Stimulated activated CD8-positive, alpha-beta memory T cell treated with anti-CD3 and anti-CD28 coated beads, Interleukin-12 subunit alpha, Interleukin-12 subunit beta, amount 100 ng/mL, for 1 hour (primary cell): Measurements from ENCODE around the gene PPA1.
"Not testable (repeated sequence)": the region's sequence is repeated elsewhere in the genome, so short reads cannot be mapped to it uniquely, and the experiment has no call there.

ENCODE experiments used
- DNase-seq: peaks from one replicate; pipeline ENCODE4 v3.0.0-alpha.2; 2020; ENCODE audit warnings: low read depth

Gene PPA1

DNA sequence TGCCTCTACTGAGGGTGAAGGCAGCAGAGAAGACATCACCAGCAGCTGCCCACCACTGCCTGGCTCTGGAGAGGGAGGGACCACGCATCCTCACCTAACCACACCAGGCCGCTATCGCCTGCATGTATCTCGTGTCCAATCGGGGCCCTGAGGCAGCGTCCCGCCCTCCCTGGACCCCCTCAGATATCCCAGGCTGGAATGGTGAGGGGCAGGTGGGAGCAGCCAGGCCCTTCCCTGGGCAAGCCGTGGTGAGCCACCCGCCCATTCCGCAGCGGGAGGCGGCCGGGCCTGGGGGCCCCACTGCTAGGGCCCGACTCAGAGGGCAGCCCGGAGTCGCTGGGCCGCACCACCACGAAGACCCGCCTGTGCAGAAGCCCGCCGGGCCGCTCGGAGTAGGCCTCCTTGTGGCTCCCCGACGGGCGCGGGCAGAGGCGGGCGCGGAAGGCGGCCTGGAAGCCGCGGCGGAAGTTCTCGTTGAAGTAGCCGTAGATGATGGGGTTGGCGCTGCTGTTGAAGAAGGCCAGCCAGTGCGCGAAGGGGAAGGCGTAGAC is 21.6 kb upstream of the PPA1 start:
- no peak for DNase-seq

DNA sequence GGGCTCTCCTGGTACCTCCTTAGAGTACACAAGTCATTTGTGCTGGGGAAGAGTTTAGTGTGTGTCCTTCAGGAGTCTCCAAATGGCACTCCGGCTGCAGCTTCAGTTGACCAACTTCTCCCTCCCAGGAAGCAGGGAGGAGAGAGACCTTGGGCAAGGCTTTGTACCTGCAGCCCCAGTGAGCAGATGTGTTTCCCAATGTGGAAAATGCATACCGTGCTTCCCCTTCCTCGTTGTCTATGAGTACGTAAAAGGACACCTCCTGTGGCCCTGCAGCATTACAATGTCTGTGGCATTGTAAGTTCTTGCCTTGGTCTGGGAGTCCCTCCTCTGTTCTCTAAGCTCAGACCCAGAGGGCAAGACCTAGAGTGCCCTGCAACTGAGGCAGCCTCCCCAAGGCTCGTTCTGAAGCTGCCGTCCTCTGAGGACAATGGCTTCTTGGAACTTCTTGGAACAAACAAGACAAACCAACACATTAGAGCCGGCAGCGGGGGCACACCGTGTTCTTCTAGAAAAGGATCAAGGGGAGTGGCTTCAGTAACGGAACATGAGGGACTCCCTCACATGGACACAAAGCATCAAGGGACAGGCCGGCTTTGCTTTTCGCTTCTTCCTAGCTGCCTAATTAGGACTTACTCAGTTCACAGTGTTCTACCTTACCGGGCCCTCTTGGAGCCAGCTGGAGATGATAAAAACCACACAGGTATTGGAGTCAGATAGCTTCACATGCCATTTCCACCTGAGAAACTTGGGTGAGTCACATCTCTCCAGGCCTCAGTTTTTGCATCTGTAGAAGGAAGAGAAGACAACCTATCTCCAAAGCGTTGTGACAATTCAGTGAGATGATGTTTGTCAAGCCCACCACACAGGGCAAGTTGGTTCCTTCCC is 20.9 kb upstream of the PPA1 start:
- DNase-seq, result no peak

DNA sequence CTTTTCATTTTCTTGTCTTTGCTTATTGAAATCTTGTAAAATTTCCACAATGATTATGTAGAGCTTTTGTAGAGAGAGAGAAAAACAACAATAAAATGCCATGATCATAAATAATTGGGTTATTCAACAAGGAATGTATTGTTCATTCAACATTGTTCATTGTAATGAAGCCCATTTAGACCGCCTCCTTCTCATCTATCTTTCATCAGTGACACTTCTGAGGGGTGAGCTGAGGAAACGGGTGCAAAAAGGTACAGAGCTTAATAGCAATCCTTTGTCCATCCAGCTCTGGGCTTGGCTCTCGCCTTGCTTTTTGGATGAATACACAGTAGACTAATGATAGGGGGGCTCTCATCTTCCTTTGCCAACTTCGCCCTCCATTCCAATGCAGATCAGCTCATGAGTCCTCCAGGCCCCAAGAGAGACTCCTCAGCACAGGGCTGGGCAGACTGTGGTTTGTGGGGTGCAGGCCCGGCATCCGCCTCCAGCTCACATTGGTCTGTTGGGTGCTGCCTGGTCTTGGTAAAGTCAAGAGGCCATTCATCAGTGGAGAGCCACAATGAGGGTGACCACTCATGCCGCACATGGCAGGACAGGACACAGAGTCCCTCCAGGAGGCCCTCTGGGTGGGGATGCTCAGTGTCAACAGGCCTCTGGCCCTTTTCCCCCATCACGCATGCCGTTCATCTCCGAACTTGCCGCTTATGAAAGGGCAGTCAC is 17.9 kb upstream of the PPA1 start:
- no peak for DNase-seq

DNA sequence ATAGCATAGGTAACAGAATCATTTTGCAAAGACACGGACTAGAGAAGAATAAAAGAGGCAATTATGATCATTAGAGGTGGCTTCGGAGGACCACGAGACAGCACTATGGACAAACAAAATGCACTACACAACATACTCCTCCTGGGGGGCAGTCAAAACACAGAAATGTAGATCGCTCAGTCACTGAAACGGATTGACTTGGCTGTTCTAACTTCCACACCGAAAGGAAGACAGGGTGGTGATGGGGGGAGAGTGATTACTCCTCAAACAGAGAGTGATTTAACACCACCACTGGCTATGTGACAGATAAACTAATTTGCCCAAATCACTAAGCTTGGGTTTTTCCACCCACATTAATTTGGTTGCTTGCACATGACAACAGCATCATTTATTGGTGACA is 14.1 kb upstream of the PPA1 start:
- DNase-seq, result no peak

DNA sequence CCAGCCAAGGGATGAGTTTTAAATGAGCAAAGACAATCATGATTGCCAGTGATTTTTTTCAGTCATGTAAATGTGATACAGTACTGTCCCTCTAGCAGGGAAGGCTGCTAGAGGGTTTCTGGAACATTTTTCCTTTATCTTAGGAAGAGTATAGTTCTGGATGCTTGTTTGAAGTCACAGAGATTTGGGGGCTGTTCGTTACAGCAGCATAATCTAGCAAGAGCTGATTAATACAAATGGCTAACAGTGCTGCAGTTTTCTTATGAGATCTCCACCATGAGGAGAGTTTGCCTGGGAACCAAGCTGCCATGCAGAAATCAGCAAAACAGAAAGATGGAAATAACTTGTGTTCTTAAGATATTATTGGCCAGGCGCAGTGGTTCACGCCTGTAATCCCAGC is 7.9 kb upstream of the PPA1 start:
- no peak for DNase-seq

DNA sequence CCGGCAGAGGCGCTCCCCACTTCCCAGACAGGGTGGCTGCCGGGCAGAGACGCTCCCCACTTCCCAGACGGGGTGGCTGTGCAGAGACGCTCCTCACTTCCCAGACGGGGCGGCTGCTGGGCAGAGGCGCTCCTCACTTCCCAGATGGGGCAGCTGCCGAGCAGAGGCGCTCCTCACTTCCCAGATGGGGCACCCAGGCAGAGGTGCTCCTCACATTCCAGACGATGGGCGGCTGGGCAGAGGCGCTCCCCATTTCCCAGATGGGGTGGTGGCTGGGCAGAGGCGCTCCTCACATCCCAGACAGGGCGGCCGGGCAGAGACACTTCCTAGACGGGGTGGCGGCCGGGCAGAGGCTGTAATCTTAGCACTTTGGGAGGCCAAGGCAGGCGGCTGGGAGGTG is 6.8 kb upstream of the PPA1 start:
- not testable (repeated sequence) for DNase-seq

DNA sequence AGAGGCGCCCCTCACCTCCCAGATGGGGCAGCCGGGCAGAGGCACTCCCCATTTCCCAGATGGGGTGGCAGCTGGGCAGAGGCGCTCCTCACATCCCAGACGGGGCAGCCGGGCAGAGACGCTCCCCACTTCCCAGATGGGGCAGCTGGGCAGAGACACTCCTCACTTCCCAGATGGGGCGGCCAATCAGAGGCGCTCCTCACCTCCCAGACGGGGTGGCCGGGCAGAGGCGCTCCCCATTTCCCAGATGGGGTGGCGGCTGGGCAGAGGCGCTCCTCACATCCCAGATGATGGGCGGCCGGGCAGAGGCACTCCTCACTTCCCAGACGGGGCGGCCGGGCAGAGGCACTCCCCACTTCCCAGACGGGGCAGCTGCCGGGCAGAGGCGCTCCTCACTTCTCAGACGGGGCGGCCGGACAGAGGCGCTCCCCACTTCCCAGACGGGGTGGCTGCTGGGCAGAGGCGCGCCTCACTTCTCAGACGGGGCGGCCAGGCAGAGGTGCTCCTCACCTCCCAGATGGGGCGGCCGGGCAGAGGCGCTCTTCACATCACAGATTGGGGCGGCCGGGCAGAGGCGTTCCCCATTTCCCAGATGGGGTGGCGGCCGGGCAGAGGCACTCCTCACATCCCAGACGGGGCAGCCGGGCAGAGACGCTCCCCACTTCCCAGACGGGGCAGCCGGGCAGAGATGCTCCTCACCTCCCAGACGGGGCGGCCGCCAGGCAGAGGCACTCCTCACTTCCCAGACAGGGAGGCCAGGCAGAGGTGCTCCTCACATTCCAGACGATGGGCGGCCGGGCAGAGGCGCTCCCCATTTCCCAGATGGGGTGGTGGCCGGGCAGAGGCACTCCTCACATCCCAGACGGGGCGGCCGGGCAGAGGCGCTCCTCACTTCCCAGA is 6.1 kb upstream of the PPA1 start:
- DNase-seq, result not testable (repeated sequence)

DNA sequence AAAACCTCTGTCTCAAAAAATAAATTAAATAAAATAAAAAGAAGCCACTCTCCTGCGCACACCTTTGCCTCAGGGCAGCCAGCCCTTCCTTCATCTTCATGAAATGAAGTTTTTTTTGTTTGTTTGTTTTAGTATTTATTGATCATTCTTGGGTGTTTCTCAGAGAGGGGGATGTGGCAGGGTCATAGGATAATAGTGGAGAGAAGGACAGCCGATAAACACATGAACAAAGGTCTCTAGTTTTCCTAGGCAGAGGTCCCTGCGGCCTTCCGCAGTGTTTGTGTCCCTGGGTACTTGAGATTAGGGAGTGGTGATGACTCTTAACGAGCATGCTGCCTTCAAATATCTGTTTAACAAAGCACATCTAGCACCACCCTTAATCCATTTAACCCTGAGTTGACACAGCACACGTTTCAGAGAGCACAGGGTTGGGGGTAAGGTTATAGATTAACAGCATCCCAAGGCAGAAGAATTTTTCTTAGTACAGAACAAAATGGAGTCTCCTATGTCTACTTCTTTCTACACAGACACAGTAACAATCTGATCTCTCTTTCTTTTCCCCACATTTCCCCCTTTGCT is 4.8 kb upstream of the PPA1 start:
- not testable (repeated sequence) for DNase-seq

DNA sequence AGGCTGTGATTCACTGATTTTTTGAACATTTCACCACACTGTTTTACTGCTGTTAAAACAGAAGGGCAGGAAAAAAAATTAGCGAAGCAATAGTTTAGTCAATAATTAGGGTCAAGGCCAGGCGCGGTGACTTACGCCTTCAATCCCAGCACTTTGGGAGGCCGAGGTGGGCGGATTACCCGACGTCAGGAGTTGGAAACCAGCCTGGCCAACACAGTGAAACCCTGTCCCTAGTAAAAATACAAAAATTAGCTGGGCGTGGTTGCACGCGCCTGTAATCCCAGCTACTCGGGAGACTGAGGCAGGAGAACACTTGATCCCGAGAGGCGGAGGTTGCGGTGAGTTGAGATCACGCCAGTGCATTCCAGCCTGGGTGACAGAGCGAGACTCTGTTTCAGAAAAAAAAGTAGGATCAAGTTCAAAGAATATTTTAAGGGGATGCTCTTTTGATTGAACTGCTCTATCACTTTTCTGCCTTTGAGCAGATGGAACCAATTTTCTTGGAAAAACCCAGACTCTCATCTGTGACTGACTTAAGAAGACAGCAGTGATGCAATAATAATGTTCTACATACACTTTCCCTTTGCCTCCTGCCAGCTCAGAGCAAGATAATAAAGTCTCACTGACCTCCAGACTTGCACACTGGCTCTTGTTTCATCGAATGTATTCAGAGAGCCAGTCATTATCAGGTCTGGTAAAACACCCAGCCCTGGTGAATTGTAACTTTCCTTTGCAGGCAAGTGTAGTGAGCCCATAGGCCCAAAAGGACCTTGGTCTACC is 1.6 kb upstream of the PPA1 start:
- DNase-seq, result no peak

DNA sequence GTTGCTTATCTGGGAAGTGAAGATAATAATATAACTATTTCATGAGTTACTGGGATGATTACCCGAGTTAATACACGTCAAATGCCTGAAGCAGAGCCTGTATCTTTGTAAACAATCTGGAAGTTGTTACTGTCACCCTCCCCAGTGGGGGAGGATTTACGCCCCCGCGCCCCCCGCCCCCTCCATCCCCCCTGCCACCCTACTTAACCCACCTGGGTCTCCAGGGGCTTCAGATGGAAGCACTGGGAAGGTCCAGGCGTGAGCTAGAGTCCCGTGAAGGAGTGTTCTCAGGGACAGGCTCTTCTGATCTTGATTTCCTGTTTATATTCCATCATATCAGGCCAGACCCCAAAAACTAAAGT is 691 bp upstream of the PPA1 start:
- DNase-seq, result no peak

DNA sequence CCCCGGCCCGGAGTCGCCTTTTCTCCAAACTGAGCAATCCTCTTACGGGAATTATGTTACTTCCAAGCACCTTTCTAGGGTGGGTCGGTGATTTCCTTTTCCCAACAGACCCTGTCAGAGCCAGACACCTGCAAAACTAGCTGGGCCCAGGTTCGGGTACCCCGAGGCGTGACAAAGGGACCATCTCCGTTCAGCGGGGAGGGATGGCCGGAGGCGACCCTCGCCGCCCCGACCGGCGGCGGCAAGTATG is 445 bp downstream of the PPA1 start:
- no peak for DNase-seq

DNA sequence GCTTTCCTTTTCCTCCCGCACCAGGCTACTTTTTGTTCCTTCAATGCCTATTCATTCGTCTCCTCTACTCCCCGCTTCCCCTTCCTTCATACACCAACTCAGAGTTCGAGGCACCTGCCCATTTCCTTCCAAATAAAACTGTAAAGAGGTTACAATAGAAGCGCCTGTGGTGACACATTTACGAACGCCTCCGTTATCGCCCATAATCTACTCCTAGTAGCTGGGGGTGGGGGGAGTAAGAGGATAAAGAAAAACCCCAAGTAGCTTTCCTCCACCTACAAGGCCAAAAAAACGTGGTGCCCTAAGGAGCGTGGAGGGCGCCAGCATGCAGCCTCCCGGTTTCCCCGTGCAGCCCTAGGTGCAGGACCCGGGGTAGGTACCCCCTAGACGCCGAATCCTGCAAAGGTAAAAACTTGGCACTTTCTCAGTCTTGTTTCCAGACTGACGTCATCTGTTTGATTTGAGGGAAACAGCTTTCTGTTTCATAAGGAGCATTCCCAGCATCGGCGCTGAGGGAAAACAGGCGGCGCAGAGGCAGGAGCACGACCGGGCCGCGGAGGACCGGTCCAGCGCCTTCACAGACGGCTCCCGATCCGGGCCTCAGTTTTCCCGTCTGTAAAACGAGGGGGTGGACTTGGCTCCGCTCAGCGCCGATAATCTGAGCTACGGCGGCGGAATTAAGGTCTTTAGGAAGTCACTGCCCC is 922 bp downstream of the PPA1 start:
- no peak for DNase-seq

DNA sequence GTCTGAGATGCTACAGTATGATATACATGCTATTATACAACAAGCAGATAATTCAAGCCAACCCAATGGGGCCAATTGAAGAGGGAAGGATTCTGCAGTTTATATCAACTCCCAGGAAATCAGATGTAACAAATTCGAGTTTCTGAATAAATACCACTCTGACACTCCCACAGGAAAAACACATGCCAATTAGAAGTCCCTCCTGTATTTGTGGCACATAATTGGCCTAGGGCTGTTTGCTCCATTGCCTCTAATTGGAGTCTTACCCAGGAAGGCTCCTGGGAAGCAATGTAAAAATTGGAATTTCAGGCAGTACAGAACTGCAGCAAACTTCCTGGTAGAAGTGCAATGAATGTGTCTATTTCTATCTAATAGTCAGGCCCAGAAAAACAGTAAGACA is 4.7 kb downstream of the PPA1 start:
- DNase-seq, result no peak

DNA sequence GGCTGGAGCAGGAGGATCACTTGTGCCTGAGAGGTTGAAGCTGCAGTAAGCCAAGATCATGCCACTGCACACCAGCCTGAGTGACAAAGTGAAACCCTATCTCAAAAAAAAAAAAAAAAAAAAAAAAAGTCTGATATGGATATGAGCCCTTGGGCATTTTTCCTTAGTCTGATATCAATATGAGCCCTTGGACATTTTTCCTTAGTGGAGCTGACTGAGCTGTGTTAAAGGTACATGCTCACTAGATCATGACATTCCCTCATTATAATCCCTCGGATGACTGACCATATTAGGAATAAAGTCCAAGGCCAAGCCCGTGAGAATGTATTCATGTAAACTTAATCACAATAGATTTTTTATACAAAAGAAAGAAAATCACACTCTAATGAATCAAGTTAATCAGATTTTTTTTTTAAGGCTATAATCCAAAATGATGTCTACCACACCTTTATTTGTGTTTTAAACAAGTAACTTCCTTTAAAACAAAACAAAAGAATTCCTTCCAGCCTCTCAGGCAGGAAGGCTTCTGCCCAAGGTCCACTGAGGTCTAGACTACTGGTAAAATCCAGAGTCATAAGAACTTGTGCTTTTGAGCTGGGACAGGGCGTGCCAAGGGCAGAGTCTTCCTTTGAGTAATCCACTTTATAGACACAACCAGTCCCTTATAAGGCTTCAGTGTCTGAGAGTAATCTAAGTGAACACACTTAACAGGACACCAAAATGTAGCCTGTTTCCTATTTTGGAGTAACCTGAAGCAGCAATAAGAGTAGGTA is 5.5 kb downstream of the PPA1 start:
- DNase-seq, result no peak

DNA sequence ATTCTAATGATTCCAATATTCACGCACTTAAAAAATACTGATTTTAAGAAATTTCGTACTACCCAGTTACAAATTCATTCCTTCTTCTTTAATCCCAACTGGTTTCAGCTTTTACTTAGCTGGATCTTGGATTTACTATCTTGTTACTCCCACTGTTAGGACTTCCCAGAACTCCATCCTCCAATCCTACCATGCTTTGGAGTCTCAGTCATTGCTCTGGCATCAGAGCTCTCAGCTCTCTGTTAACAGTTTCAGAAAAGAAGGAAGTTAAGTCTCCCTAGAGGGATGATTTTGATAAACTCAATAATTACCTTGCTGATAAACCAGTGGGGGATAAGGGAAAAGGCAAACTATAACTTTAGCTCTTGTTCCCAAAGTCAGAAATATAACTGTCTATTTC is 9.5 kb downstream of the PPA1 start:
- no peak for DNase-seq

DNA sequence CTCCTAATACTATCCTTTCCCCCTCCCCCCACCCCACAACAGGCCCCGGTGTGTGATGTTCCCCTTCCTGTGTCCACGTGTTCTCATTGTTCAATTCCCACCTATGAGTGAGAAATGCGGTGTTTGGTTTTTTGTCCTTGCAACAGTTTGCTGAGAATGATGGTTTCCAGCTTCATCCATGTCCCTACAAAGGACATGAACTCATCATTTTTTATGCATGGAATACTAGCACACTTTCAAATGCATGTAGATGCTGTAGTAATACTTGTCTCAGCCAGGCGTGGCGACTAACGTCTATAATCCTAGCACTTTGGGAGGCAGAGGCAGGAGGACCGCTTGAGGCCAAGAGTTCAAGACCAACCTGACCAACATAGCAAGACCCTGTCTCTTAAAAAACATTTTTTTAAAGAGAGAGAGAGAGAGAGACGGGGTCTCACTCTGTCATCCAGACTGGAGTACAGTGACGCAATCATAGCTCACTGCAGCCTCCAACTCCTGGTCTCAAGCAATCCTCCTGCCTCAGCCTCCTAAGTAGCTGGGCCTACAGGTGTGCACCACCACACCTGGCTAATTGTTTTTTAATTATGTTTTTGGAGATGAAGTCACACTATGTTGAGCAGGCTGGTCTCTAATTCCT is 10.3 kb downstream of the PPA1 start:
- DNase-seq, result not testable (repeated sequence)

DNA sequence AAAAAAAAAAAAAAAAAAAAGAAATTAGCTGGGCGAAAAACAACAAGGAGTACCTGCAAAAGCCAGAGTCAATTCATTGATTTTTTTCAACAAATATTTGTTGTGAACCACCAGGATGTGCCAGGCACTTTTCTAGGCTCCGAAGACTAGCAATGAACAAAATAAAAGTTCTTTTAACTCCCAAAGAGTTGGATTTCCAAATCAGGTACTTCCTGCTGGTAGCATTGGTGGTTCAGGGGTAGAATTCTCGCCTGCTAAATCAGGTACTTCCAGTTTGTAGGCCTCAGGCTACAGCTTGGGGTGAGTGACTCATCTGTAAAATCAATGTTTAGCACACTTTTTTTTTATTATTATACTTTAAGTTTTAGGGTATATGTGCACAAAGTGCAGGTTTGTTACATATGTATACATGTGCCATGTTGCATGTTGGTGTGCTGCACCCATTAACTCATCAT is 10.9 kb downstream of the PPA1 start:
- DNase-seq, result no peak

DNA sequence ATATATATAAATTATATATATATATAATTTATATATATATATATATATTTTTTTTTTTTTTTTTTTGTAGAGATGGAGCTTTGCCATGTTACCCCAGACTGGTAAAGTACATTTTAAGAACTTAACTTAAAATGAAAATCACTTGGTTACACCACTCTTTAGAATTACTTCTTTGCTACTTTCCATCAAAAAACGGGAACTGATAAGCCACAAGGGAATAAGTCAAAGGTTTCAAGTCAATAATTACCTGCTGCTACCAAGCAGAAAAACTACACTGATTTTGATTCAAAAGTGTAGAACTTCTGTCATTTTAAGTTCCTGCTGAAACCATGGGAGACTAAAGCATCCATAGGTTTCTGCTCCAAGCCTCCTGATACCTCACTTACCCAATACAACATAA is 12.2 kb downstream of the PPA1 start:
- no peak for DNase-seq

DNA sequence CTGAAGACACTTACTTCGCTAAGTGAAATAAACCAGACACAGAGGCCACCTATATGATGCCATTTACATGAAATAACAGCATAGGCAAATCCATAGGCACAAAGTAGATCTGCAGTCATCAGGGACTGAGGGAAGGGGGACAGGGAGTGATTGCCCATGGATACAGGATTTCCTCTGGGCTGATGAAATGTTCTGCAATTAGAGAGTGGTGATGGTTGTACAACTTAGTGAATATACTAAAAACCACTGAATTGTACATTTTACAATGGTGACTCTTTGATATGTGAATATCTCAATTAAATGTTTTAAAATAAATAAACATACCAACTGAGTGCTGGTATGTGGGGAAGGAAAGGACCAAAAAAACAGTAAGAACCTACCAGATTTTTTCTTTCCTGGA is 20.4 kb downstream of the PPA1 start:
- DNase-seq, result no peak
